Stimulated activated CD4-positive, alpha-beta T cell treated with anti-CD3 and anti-CD28 coated beads, Interleukin-1b, Interleukin-23, amount 100 ng/mL, for 24 hours (primary cell): ENCODE measurements around the gene ADIPOR2.
"Not testable (repeated sequence)": the region's sequence is repeated elsewhere in the genome, so short reads cannot be mapped to it uniquely, and the experiment has no call there.

Experiments
- DNase-seq, 4 experiments: peaks; one replicate each; pipeline ENCODE4 v3.0.0-alpha.2; 2020; ENCODE audit warnings: low read depth in 4 of 4, low spot score in 1 of 4

The ADIPOR2 gene

GRCh38 chr12:1703771-1704722 is 13.2 kb downstream of the ADIPOR2 start:
- DNase-seq = no peak

- no peak for DNase-seq
Observed at GRCh38 chr12:1705774-1706631, 15.1 kb downstream of the ADIPOR2 start.

GRCh38 chr12:1706632-1706980 is 15.7 kb downstream of the ADIPOR2 start:
- DNase-seq = no peak

- no peak for DNase-seq
Observed at GRCh38 chr12:1707051-1707450, 16.2 kb downstream of the ADIPOR2 start.

- not testable (repeated sequence) for DNase-seq
Observed at GRCh38 chr12:1709968-1710367, 19.1 kb downstream of the ADIPOR2 start.

- not testable (repeated sequence) for DNase-seq
Observed at GRCh38 chr12:1710870-1711269, 20.0 kb downstream of the ADIPOR2 start.

GRCh38 chr12:1711536-1712211 is 20.8 kb downstream of the ADIPOR2 start:
- DNase-seq = not testable (repeated sequence)

- DNase-seq = not testable (repeated sequence)
Observed at GRCh38 chr12:1712305-1712704, 21.4 kb downstream of the ADIPOR2 start.

GRCh38 chr12:1712852-1713251 is 22.0 kb downstream of the ADIPOR2 start:
- DNase-seq = not testable (repeated sequence)

- DNase-seq = not testable (repeated sequence)
Observed at GRCh38 chr12:1713783-1714348, 23.0 kb downstream of the ADIPOR2 start.

GRCh38 chr12:1715459-1715858 is 24.6 kb downstream of the ADIPOR2 start:
- DNase-seq = not testable (repeated sequence)

- DNase-seq = no peak
Observed at GRCh38 chr12:1716215-1716862, 25.5 kb downstream of the ADIPOR2 start.

- DNase-seq = no peak
Observed at GRCh38 chr12:1716911-1717310, 26.0 kb downstream of the ADIPOR2 start.

- no peak for DNase-seq
Observed at GRCh38 chr12:1719139-1719538, 28.3 kb downstream of the ADIPOR2 start.

GRCh38 chr12:1720494-1720893 is 29.6 kb downstream of the ADIPOR2 start:
- DNase-seq = no peak

GRCh38 chr12:1723721-1724120 is 32.9 kb downstream of the ADIPOR2 start:
- no peak for DNase-seq

GRCh38 chr12:1724250-1724649 is 33.4 kb downstream of the ADIPOR2 start:
- no peak for DNase-seq

GRCh38 chr12:1726753-1727152 is 35.9 kb downstream of the ADIPOR2 start:
- DNase-seq = no peak

- DNase-seq = no peak
Observed at GRCh38 chr12:1728824-1729223, 38.0 kb downstream of the ADIPOR2 start.

- DNase-seq = no peak
Observed at GRCh38 chr12:1731019-1731687, 40.3 kb downstream of the ADIPOR2 start.
